H9 (cell line): Measurements from ENCODE around the gene AOC1. TPM values are rescaled to one million over a fixed set of nuclear protein-coding genes. Genes with fewer than 3 reads are reported as not detected.

Experiments
- DNase-seq: peaks from one replicate; pipeline ENCODE4 v3.0.0-alpha.2; 2017
- H2AFZ ChIP-seq: one replicate; pipeline ENCODE4 v1.6.1; 2013; ENCODE audit warnings: mild to moderate bottlenecking, low read length, control low read depth, moderate library complexity
- H2AK5ac ChIP-seq: 2 replicates; pipeline ENCODE4 v1.6.1; 2013; ENCODE audit warnings: low read length, control low read depth, mixed read lengths; ENCODE audit not compliant: insufficient read length
- H2BK120ac ChIP-seq: one replicate; pipeline ENCODE4 v1.6.1; 2013; ENCODE audit warnings: low read depth, mild to moderate bottlenecking, low read length, control low read depth, inconsistent platforms; ENCODE audit not compliant: poor library complexity, severe bottlenecking
- H2BK12ac ChIP-seq: 2 replicates; pipeline ENCODE4 v1.6.1; 2013; ENCODE audit warnings: low read length, control low read depth, mixed read lengths, low read depth; ENCODE audit not compliant: insufficient read length
- H2BK15ac ChIP-seq: 2 replicates; pipeline ENCODE4 v1.6.1; 2013; ENCODE audit warnings: low read depth, low read length, control low read depth
- H2BK20ac ChIP-seq: one replicate; pipeline ENCODE4 v1.6.1; 2013; ENCODE audit warnings: low read depth, mild to moderate bottlenecking, low read length, control low read depth, inconsistent platforms; ENCODE audit not compliant: poor library complexity, severe bottlenecking
- H2BK5ac ChIP-seq: 2 replicates; pipeline ENCODE4 v1.6.1; 2013; ENCODE audit warnings: low read length, control low read depth, mixed read lengths; ENCODE audit not compliant: insufficient read length
- H3K14ac ChIP-seq: 2 replicates; pipeline ENCODE4 v1.6.1; 2013; ENCODE audit warnings: low read length, control low read depth; ENCODE audit not compliant: insufficient read depth
- H3K18ac ChIP-seq: 2 replicates; pipeline ENCODE4 v1.6.1; 2013; ENCODE audit warnings: low read depth, mild to moderate bottlenecking, mixed read lengths, low read length, control low read depth; ENCODE audit not compliant: insufficient read length
- H3K23ac ChIP-seq: 2 replicates; pipeline ENCODE4 v1.6.1; 2013; ENCODE audit warnings: low read length, control low read depth, mixed read lengths, low read depth; ENCODE audit not compliant: insufficient read length
- H3K23me2 ChIP-seq: 2 replicates; pipeline ENCODE4 v1.6.1; 2013; ENCODE audit warnings: low read depth, mild to moderate bottlenecking, mixed read lengths, low read length, control low read depth; ENCODE audit not compliant: insufficient read length, poor library complexity, severe bottlenecking
- H3K27ac ChIP-seq: 2 replicates; pipeline ENCODE4 v1.5.1; 2013; ENCODE audit warnings: low read length, control low read depth, mixed read lengths, low read depth; ENCODE audit not compliant: insufficient read length
- H3K27me3 ChIP-seq: 2 replicates; pipeline ENCODE4 v1.6.1; 2013; ENCODE audit warnings: low read length, control low read depth, inconsistent platforms; ENCODE audit not compliant: insufficient read depth
- H3K4ac ChIP-seq: 2 replicates; pipeline ENCODE4 v1.6.1; 2013; ENCODE audit warnings: low read depth, mild to moderate bottlenecking, control low read depth, inconsistent platforms, low read length, moderate library complexity
- H3K4me1 ChIP-seq: 2 replicates; pipeline ENCODE4 v1.6.1; 2013; ENCODE audit warnings: low read length, control low read depth, inconsistent platforms; ENCODE audit not compliant: insufficient read depth
- H3K4me2 ChIP-seq: 2 replicates; pipeline ENCODE4 v1.6.1; 2013; ENCODE audit warnings: low read length, control low read depth, mixed read lengths; ENCODE audit not compliant: insufficient read length, insufficient read depth
- H3K56ac ChIP-seq: 2 replicates; pipeline ENCODE4 v1.6.1; 2013; ENCODE audit warnings: low read depth, mild to moderate bottlenecking, mixed read lengths, low read length, control low read depth; ENCODE audit not compliant: insufficient read length
- H3K79me1 ChIP-seq: 2 replicates; pipeline ENCODE4 v1.6.1; 2013; ENCODE audit warnings: low read depth, mild to moderate bottlenecking, moderate library complexity, low read length, control low read depth, inconsistent platforms; ENCODE audit not compliant: insufficient read depth, poor library complexity, severe bottlenecking
- H3K79me2 ChIP-seq: 2 replicates; pipeline ENCODE4 v1.6.1; 2013; ENCODE audit warnings: low read length, control low read depth, inconsistent platforms; ENCODE audit not compliant: insufficient read depth
- H3K9ac ChIP-seq: 2 replicates; pipeline ENCODE4 v1.6.1; 2013; ENCODE audit warnings: low read length, control low read depth, mixed read lengths; ENCODE audit not compliant: insufficient read length; ENCODE audit errors: extremely low read depth
- H3K9me3 ChIP-seq: one replicate; pipeline ENCODE4 v1.6.1; 2013; ENCODE audit warnings: low read depth, low read length, inconsistent platforms; ENCODE audit not compliant: control insufficient read depth
- H3T11ph ChIP-seq: one replicate; pipeline ENCODE4 v1.6.1; 2013; ENCODE audit warnings: mild to moderate bottlenecking, low read length, control low read depth, inconsistent platforms
- H4K20me1 ChIP-seq: one replicate; pipeline ENCODE4 v1.6.1; 2013; ENCODE audit not compliant: control insufficient read depth, insufficient read length, insufficient read depth
- H4K5ac ChIP-seq: 2 replicates; pipeline ENCODE4 v1.6.1; 2013; ENCODE audit warnings: low read depth, mild to moderate bottlenecking, mixed read lengths, low read length, control low read depth; ENCODE audit not compliant: insufficient read length
- H4K8ac ChIP-seq: replicated peaks from 2 replicates; pipeline ENCODE4 v1.6.1; 2013; ENCODE audit warnings: low read length, control low read depth, mixed read lengths, low read depth; ENCODE audit not compliant: insufficient read length
- H4K91ac ChIP-seq: 2 replicates; pipeline ENCODE4 v1.6.1; 2013; ENCODE audit warnings: low read depth, mild to moderate bottlenecking, moderate library complexity, mixed read lengths, low read length, control low read depth; ENCODE audit not compliant: insufficient read length
- H3K27ac Mint-ChIP-seq, 3 experiments: 2 replicates in 2 of 3; 3 replicates in 1 of 3; pipeline ENCODE4 v1.8.0; 2020 to 2021; ENCODE audit warnings: mixed read lengths in 3 of 3, mild to moderate bottlenecking in 1 of 3, moderate library complexity in 1 of 3
- H3K27me3 Mint-ChIP-seq: 2 replicates; pipeline ENCODE4 v1.8.0; 2021; ENCODE audit warnings: low read depth, mild to moderate bottlenecking, moderate library complexity, mixed read lengths
- H3K36me3 Mint-ChIP-seq, 3 experiments: 2 replicates in 2 of 3; 3 replicates in 1 of 3; pipeline ENCODE4 v1.8.0; 2020 to 2021; ENCODE audit warnings: low read depth in 3 of 3, mixed read lengths in 3 of 3; ENCODE audit not compliant: insufficient read depth in 1 of 3
- H3K4me1 Mint-ChIP-seq, 2 experiments: 2 replicates each; pipeline ENCODE4 v1.8.0; 2020; ENCODE audit warnings: mixed read lengths in 2 of 2
- H3K4me3 Mint-ChIP-seq, 2 experiments: 2 replicates in 1 of 2; 3 replicates in 1 of 2; pipeline ENCODE4 v1.8.0; 2020 to 2021; ENCODE audit warnings: mild to moderate bottlenecking in 2 of 2, mixed read lengths in 2 of 2, moderate library complexity in 1 of 2
- H3K9me3 Mint-ChIP-seq, 2 experiments: 2 replicates in 1 of 2; 3 replicates in 1 of 2; pipeline ENCODE4 v1.8.0; 2020; ENCODE audit warnings: mild to moderate bottlenecking in 2 of 2, mixed read lengths in 2 of 2, moderate library complexity in 1 of 2
- WGBS: extraction: QIAGEN DNeasy Blood & Tissue Kit; methylation state at CpG from one replicate; pipeline ENCODE4 v1.1.7; 2013; ENCODE audit warnings: missing lambda C conversion rate, low lambda C conversion rate, mixed read lengths; ENCODE audit not compliant: insufficient read length; ENCODE audit errors: extremely low coverage; 5-methylcytosine and 5-hydroxymethylcytosine counted together
- total RNA-seq: library from RNA; stranded (reverse); gene quantifications from 2 replicates; pipeline ENCODE4 v1.2.1, GENCODE V29; 2021
- TF ChIP-seq, protein P1 (sequence below): fragments of 200-600 bp; sonication (generic); conservative IDR thresholded peaks from 3 replicates; pipeline ENCODE4 v1.8.0; 2021; ENCODE audit warnings: antibody characterized with exemption, mild to moderate bottlenecking

Gene AOC1
- total RNA-seq, 1 experiment from 2014 or later: 0.28 TPM

DNA sequence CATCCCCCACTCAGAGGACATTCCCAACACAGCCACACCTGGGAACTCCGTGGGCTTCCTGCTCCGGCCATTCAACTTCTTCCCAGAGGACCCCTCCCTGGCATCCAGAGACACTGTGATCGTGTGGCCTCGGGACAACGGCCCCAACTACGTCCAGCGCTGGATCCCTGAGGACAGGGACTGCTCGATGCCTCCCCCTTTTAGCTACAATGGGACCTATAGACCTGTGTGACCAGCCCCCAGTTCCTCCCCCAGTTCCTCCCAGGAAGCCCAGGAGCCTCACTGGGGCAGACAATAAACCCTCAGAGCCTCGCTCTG lies 8.6 kb downstream of the AOC1 start:
- Mint-ChIP-seq H3K27ac (no peak overlapping the region), H3K4me3 (no peak overlapping the region), H3K9me3 (peaks cover 2 to 6% of the 10 kb centered on the region in 2 experiments; a peak in 3 of 5 replicates), H3K4me1 (peaks cover 6 to 19% of the 10 kb centered on the region in 2 experiments; a peak in 3 of 4 replicates), H3K36me3 (peaks cover 0 to 6% (median 0%) of the 10 kb centered on the region in 3 experiments; a peak in 3 of 7 replicates), H3K27me3 (peaks cover 11% of the 10 kb centered on the region)
- Histone ChIP-seq H2BK15ac (no peak overlapping the region), H3K56ac (no peak overlapping the region), H2BK5ac (no peak overlapping the region), H2BK12ac (no peak overlapping the region), H3K9me3 (no peaks in the 10 kb centered on the region), H3K4ac (no peak overlapping the region), H3K18ac (no peak overlapping the region), H3K79me2 (no peaks in the 10 kb centered on the region), H3K9ac (no peak overlapping the region), H3K79me1 (no peaks in the 10 kb centered on the region), H3K14ac (no peak overlapping the region), H4K91ac (no peak overlapping the region), H3K4me1 (no peaks in the 10 kb centered on the region), H3K27ac (no peak overlapping the region), H2BK120ac (no peak overlapping the region), H3K23me2 (no peaks in the 10 kb centered on the region), H4K20me1 (no peaks in the 10 kb centered on the region), H3K4me2 (no peak overlapping the region), H3K23ac (no peak overlapping the region), H2AK5ac (no peak overlapping the region), H4K8ac (no peak overlapping the region), H3T11ph (no peak overlapping the region), H3K27me3 (no peaks in the 10 kb centered on the region), H2BK20ac (no peak overlapping the region), H4K5ac (no peak overlapping the region), H2AFZ (no peak overlapping the region)
- peak; percentile 17 for DNase-seq
- WGBS: no CpG with 5 or more reads among the region's 9 CpGs
- TF ChIP-seq, protein P1, sequence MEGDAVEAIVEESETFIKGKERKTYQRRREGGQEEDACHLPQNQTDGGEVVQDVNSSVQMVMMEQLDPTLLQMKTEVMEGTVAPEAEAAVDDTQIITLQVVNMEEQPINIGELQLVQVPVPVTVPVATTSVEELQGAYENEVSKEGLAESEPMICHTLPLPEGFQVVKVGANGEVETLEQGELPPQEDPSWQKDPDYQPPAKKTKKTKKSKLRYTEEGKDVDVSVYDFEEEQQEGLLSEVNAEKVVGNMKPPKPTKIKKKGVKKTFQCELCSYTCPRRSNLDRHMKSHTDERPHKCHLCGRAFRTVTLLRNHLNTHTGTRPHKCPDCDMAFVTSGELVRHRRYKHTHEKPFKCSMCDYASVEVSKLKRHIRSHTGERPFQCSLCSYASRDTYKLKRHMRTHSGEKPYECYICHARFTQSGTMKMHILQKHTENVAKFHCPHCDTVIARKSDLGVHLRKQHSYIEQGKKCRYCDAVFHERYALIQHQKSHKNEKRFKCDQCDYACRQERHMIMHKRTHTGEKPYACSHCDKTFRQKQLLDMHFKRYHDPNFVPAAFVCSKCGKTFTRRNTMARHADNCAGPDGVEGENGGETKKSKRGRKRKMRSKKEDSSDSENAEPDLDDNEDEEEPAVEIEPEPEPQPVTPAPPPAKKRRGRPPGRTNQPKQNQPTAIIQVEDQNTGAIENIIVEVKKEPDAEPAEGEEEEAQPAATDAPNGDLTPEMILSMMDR: no peak
